ENCODE results near the gene LIMK1.
A peak's percentile ranks its signal among the peaks of the same experiment; 100 is the strongest.
"Not testable (repeated sequence)": the region's sequence is repeated elsewhere in the genome, so short reads cannot be mapped to it uniquely, and the experiment has no call there.

LIMK1 gene

GRCh38 chr7:74084722-74085578, 1.3 kb downstream of the LIMK1 start:
- peak; percentile 57 for DNase-seq

GRCh38 chr7:74087791-74088453, 4.3 kb downstream of the LIMK1 start:
- no peak for DNase-seq

GRCh38 chr7:74092321-74092963, 8.8 kb downstream of the LIMK1 start:
- no peak for DNase-seq

- DNase-seq: no peak
These were observed 9.4 kb downstream of the LIMK1 start for GRCh38 chr7:74092964-74093471.

GRCh38 chr7:74093671-74094223, 10.1 kb downstream of the LIMK1 start:
- no peak for DNase-seq

GRCh38 chr7:74094224-74095101, 10.9 kb downstream of the LIMK1 start:
- peak; percentile 82 for DNase-seq

GRCh38 chr7:74095135-74095534, 11.5 kb downstream of the LIMK1 start:
- no peak for DNase-seq

- DNase-seq: no peak
These were observed 14.5 kb downstream of the LIMK1 start for GRCh38 chr7:74097937-74098614.

- no peak for DNase-seq
These were observed 15.4 kb downstream of the LIMK1 start for GRCh38 chr7:74099031-74099430.

- no peak for DNase-seq
These were observed 17.6 kb downstream of the LIMK1 start for GRCh38 chr7:74101061-74101681.

- no peak for DNase-seq
These were observed 19.7 kb downstream of the LIMK1 start for GRCh38 chr7:74103219-74103772.

- no peak for DNase-seq
These were observed 21.1 kb downstream of the LIMK1 start for GRCh38 chr7:74104702-74105101.

- DNase-seq: no peak
These were observed 22.4 kb downstream of the LIMK1 start for GRCh38 chr7:74105992-74106391.

GRCh38 chr7:74106846-74107245, 23.2 kb downstream of the LIMK1 start:
- DNase-seq: no peak

- no peak for DNase-seq
These were observed 31.7 kb downstream of the LIMK1 start for GRCh38 chr7:74115326-74115725.

GRCh38 chr7:74116356-74116755, 32.8 kb downstream of the LIMK1 start:
- no peak for DNase-seq

GRCh38 chr7:74119831-74120230, 36.2 kb downstream of the LIMK1 start:
- DNase-seq: no peak

GRCh38 chr7:74121401-74122249, 38.0 kb downstream of the LIMK1 start:
- DNase-seq: no peak

- not testable (repeated sequence) for DNase-seq
These were observed 40.3 kb downstream of the LIMK1 start for GRCh38 chr7:74123892-74124291.

Data from NCI-H2029 (cell line).